DOHH2 (cell line): Measurements from ENCODE around the gene LRMDA.

Experiments used
- H3F3A ChIP-seq: fragments of 200-600 bp; sonication (generic), shearing (Covaris generic); 2 replicates; pipeline ENCODE4 v1.6.0; 2016; ENCODE audit warnings: antibody characterized with exemption, mild to moderate bottlenecking; ENCODE audit not compliant: control insufficient read depth, insufficient read depth
- H3K27ac ChIP-seq: fragments of 200-600 bp; sonication (generic); 2 replicates; pipeline ENCODE4 v1.5.1; 2014; ENCODE audit warnings: low read depth, mild to moderate bottlenecking, low read length, moderate library complexity
- H3K27me3 ChIP-seq: fragments of 200-600 bp; sonication (generic); 2 replicates; pipeline ENCODE4 v1.6.1; 2014; ENCODE audit warnings: mild to moderate bottlenecking, low read length, mixed read lengths; ENCODE audit not compliant: control insufficient read depth
- H3K36me3 ChIP-seq: fragments of 200-600 bp; sonication (generic); 2 replicates; pipeline ENCODE4 v1.6.1; 2014; ENCODE audit warnings: mild to moderate bottlenecking, low read length, moderate library complexity, mixed read lengths; ENCODE audit not compliant: control insufficient read depth
- H3K4me1 ChIP-seq: fragments of 200-600 bp; sonication (generic); 2 replicates; pipeline ENCODE4 v1.6.1; 2014; ENCODE audit warnings: mild to moderate bottlenecking, low read length, mixed read lengths; ENCODE audit not compliant: control insufficient read depth
- H3K4me2 ChIP-seq: fragments of 200-600 bp; sonication (generic); 2 replicates; pipeline ENCODE4 v1.6.0; 2014; ENCODE audit warnings: mild to moderate bottlenecking, low read length, moderate library complexity
- H3K4me3 ChIP-seq: fragments of 200-600 bp; sonication (generic); 2 replicates; pipeline ENCODE4 v1.5.1; 2014; ENCODE audit warnings: mild to moderate bottlenecking, low read length, mixed read lengths
- H3K79me2 ChIP-seq: fragments of 200-600 bp; sonication (generic); 2 replicates; pipeline ENCODE4 v1.6.1; 2014; ENCODE audit warnings: mild to moderate bottlenecking, low read length, mixed read lengths; ENCODE audit not compliant: control insufficient read depth
- H3K9me2 ChIP-seq: fragments of 200-600 bp; sonication (generic); replicated peaks from 2 replicates; pipeline ENCODE4 v1.6.1; 2014; ENCODE audit warnings: mild to moderate bottlenecking, low read length, mixed read lengths; ENCODE audit not compliant: control insufficient read depth
- H3K9me3 ChIP-seq: fragments of 200-600 bp; sonication (generic); 2 replicates; pipeline ENCODE4 v1.6.1; 2014; ENCODE audit warnings: antibody characterized with exemption, low read length, mixed read lengths; ENCODE audit not compliant: control insufficient read depth, insufficient read depth
- H4K20me1 ChIP-seq: fragments of 200-600 bp; sonication (generic); 2 replicates; pipeline ENCODE4 v1.6.0; 2014; ENCODE audit warnings: low read depth, mild to moderate bottlenecking, antibody characterized with exemption, low read length, moderate library complexity; ENCODE audit not compliant: control insufficient read depth, insufficient read depth
- EZH2phosphoT487 ChIP-seq: fragments of 200-600 bp; sonication (generic); IDR thresholded peaks from 2 replicates; pipeline ENCODE4 v1.6.1; 2017; ENCODE audit warnings: borderline replicate concordance, mild to moderate bottlenecking, antibody characterized with exemption, low read length, moderate library complexity, mixed read lengths
- TF ChIP-seq, protein P1 (sequence below): fragments of 200-600 bp; sonication (generic); IDR thresholded peaks from one replicate; pipeline ENCODE4 v1.5.1; 2014; ENCODE audit warnings: antibody characterized with exemption, mild to moderate bottlenecking, low read depth, low read length; ENCODE audit not compliant: poor library complexity, severe bottlenecking

The LRMDA gene

GRCh38 chr10:75441682-75442081 lies 10.3 kb downstream of the LRMDA start:
- H3K36me3 ChIP-seq: no peaks in the 10 kb centered on the region
- no peaks in the 10 kb centered on the region for H4K20me1 ChIP-seq
- no peak overlapping the region for H3K27ac ChIP-seq
- no peaks in the 10 kb centered on the region for H3F3A ChIP-seq
- H3K4me1 ChIP-seq: no peaks in the 10 kb centered on the region
- no peaks in the 10 kb centered on the region for H3K79me2 ChIP-seq
- no peaks in the 10 kb centered on the region for H3K27me3 ChIP-seq
- H3K9me2 ChIP-seq: no peaks in the 10 kb centered on the region
- H3K4me2 ChIP-seq: no peak overlapping the region
- H3K4me3 ChIP-seq: no peak overlapping the region
- H3K9me3 ChIP-seq: no peaks in the 10 kb centered on the region
- TF ChIP-seq, protein P1, sequence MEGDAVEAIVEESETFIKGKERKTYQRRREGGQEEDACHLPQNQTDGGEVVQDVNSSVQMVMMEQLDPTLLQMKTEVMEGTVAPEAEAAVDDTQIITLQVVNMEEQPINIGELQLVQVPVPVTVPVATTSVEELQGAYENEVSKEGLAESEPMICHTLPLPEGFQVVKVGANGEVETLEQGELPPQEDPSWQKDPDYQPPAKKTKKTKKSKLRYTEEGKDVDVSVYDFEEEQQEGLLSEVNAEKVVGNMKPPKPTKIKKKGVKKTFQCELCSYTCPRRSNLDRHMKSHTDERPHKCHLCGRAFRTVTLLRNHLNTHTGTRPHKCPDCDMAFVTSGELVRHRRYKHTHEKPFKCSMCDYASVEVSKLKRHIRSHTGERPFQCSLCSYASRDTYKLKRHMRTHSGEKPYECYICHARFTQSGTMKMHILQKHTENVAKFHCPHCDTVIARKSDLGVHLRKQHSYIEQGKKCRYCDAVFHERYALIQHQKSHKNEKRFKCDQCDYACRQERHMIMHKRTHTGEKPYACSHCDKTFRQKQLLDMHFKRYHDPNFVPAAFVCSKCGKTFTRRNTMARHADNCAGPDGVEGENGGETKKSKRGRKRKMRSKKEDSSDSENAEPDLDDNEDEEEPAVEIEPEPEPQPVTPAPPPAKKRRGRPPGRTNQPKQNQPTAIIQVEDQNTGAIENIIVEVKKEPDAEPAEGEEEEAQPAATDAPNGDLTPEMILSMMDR: no peak
- TF ChIP-seq EZH2phosphoT487: no peak

- no peaks in the 10 kb centered on the region for H3F3A ChIP-seq
- H3K9me3 ChIP-seq: no peaks in the 10 kb centered on the region
- H4K20me1 ChIP-seq: no peaks in the 10 kb centered on the region
- H3K4me2 ChIP-seq: no peak overlapping the region
- H3K79me2 ChIP-seq: no peaks in the 10 kb centered on the region
- H3K9me2 ChIP-seq: no peaks in the 10 kb centered on the region
- no peak overlapping the region for H3K4me3 ChIP-seq
- no peaks in the 10 kb centered on the region for H3K36me3 ChIP-seq
- H3K27me3 ChIP-seq: no peaks in the 10 kb centered on the region
- TF ChIP-seq EZH2phosphoT487: no peak
- TF ChIP-seq, protein P1: no peak
- no peaks in the 10 kb centered on the region for H3K4me1 ChIP-seq
- H3K27ac ChIP-seq: no peak overlapping the region
Observed at GRCh38 chr10:75443362-75443761, 11.9 kb downstream of the LRMDA start.

- Histone ChIP-seq H3K4me2 (no peak overlapping the region), H3K79me2 (no peaks in the 10 kb centered on the region), H3K27me3 (no peaks in the 10 kb centered on the region), H4K20me1 (no peaks in the 10 kb centered on the region), H3K9me2 (no peaks in the 10 kb centered on the region), H3K9me3 (no peaks in the 10 kb centered on the region), H3K36me3 (no peaks in the 10 kb centered on the region), H3F3A (no peaks in the 10 kb centered on the region), H3K27ac (no peak overlapping the region), H3K4me3 (no peak overlapping the region), H3K4me1 (no peaks in the 10 kb centered on the region)
- no peak for TF ChIP-seq EZH2phosphoT487
- TF ChIP-seq, protein P1: no peak
Observed at GRCh38 chr10:75444781-75445386, 13.5 kb downstream of the LRMDA start.
